ENCODE results near the gene EPN1.
"Not testable (repeated sequence)": the region's sequence is repeated elsewhere in the genome, so short reads cannot be mapped to it uniquely, and the experiment has no call there.

EPN1 gene

DNA sequence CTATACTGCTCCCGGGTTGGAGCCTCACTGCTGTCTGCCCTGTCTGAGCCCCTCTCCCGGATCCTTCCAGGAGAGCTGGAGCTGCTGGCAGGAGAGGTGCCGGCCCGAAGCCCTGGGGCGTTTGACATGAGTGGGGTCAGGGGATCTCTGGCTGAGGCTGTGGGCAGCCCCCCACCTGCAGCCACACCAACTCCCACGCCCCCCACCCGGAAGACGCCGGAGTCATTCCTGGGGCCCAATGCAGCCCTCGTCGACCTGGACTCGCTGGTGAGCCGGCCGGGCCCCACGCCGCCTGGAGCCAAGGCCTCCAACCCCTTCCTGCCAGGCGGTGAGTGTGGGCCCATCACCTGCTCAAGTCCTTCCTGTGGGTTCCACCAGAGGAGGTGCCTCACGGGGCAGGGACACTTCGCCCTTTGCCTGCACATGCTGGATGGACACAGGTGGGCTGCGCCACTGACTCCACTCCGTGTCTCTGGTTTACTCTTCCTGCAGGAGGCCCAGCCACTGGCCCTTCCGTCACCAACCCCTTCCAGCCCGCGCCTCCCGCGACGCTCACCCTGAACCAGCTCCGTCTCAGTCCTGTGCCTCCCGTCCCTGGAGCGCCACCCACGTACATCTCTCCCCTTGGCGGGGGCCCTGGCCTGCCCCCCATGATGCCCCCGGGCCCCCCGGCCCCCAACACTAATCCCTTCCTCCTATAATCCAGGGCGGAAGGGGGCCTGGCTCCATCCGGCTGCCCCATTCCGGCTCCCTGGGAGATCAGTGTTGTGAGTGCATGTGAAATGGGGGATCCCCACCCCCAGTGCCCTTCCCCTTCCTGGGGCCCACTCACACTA lies 19.8 kb downstream of the EPN1 start:
- no peak for DNase-seq

DNA sequence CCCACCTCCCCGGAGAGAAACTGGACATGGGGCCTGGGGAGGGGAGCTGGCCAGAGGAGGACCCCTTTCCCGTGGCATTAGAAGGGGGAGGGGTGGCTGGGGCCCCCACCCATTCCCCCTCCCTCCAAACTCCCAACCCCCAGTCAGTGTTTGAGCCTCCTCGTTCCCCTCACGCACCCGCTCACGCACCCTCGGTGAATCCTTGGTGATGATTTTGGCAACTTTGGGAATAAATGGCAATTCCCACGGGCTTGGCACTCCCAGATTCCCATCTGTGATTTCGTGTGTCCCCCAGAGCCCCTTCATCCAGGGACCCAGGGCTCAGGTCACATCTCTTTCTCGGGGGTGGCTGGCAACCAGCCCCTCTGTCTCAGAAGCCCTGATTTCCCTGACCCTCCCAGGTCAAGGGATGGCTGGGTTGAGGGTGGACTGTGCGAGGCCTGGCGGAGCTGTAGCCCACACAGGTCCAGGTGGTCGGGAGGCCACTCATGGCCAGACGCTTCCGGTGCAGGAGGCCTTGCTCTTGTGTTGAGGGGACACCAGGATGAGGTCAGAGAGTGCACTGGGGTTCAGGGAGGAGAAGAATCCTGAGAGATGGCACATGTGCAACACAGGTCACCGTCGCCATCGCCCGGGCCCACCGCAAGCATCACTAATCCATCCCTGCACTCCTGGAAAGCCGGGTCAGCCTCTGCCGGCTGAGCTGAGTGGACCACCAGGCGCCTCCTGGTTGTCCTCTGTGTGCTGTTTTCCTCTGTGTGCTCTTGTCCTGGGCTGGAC lies 20.7 kb downstream of the EPN1 start:
- no peak for DNase-seq

DNA sequence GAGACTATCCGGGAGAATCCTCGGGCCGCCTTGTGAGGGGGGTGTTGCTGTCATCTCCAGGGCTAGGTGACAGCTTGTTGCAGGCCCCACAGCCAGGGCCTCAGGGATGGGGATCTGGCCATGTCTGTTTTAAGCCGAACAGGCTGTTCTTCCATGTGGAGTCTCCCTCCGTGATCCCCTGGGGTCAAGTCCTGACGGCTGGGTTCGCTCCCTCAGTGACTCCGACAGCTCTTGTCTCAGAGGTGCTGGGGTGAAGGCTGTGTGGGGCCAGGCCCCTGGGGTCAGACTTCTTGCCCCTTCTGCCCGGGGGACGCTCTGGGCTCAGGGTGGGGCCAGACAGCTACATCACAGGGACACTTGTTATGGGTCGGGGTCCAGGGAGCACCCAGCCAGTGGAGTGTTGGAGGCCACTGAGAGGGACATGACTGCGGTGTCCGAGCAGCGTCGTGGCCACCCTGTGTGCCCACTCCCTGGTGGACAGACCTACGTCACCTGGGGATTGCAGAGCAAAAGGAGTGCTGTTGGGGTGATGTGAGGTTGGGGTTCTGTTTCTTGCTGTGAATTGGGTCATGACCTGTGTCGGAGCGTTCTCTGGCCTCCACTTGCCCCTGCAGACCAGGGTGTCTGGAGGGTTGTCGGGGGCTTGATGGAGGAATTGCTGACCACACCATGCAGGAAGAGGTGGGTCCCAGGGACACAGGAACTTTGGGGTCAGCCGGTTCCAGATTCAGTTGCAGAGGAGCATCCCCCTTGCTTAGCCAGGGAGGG lies 21.5 kb downstream of the EPN1 start:
- no peak for DNase-seq

DNA sequence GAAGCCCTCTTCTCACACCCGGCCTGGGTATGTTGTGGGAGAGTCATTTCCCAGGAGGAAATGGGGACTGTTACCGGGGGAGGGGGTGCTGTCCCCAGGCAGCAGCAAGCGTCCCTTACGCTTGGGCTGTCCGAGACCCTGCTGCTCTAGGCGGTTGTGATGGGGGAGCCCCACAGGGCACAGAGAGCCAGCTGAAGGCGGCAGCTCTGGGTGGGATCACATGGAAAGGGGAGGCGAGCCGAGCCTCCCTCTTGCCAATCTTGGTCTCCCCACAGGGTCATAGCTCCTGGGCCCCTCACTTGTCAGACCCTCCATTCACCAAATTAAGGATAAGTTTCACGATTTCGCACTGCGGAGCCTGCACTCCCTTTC lies 22.0 kb downstream of the EPN1 start:
- no peak for DNase-seq

DNA sequence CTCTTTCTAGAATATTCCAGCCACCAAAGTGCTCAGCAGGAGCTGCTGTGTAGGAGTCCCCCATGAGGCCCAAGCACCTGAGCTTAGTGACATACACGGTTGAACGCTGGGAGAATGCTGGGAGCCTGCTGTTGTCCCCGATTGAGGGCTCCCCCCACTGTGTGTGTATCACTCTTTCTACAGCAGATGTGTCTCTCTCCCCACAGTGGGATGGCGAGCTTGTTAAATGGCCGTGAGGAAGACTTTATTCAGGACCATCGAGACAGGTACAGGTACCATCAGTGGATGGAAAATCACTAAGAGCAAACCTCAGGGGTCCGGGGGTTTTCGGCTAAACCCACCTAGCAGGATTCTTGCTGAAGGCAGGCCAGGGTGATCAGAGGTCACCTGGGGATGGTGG lies 22.7 kb downstream of the EPN1 start:
- no peak for DNase-seq

DNA sequence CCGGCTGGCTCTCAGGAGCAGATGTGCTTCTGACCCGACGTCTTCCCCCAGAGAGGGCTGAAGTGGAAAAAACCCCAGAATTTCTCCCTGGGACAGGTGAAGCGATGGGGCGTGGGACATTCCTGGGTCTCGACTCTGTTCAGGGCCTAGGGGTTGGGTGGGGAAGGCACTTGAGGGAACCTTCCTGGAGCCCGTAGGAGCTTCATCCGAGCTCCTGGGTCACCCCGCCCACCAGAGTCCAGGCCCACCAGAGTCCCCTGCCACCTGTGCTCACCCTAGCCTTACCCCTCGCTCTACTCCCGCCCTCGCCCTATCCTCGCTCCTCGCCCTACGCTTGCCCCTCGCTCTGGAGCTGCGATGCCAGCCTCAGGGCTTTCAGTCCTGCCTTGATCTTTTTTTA lies 23.2 kb downstream of the EPN1 start:
- no peak for DNase-seq

DNA sequence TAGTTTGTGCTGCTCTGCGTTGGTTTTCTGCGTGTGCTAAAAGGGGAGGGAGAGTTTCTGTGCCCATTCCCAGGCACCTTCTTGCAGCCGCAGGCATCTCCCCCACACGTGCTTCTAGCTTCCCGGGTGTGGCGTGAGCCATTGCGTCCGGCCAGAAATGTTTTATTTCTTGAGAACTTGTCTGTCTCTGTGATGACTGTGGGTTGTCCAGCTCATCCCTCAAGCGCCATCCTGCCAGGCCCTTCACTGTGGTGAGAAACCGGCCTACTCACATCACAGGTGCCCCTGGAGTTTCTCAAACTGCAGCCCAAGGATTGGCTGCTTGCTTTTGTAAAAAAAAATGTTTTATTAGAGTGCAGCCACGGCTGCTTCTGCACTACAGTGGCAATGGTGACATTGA lies 24.2 kb downstream of the EPN1 start:
- no peak for DNase-seq

DNA sequence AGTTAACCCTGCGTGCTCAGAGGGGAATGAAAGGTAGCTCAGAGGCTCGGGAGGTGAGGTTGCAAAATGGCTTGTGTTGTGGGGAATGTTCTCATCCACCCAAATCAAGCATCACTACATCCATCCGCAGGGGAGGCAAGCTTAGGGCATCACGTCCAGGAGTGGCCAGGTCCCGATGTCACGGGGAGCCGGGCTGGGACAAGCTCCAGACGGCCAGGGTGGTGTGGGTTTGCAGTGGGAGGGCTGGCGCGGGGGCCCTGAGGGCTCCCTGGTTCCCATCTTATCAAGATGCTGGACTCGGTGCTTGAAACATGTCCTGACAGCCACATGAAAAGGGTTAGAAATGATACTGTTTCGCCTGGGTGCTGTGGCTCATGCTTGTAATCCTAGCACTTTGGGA lies 25.8 kb downstream of the EPN1 start:
- no peak for DNase-seq

DNA sequence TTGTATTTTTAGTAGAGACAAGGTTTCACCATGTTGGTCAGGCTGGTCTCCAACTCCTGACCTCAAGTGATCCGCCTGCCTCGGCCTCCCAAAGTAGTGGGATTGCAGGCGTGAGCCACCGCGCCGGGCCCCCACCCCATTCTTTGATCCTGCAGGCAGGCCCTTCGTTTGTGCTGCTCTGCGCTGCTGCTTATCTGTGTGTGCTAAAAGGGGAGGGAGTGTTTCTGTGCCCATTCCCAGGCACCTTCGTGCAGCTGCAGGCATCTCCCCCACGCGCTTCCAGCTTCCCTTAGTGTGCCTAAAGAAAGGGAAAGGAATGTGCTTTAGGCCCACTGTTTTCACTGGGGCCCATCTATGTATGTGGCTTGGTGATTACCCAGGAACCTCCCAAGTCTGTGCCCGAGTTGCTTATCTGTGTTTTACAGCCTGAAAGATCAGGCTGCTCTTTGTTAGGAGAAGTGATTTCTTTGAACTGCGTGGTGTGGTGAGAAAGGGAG lies 27.2 kb downstream of the EPN1 start:
- DNase-seq = no peak

DNA sequence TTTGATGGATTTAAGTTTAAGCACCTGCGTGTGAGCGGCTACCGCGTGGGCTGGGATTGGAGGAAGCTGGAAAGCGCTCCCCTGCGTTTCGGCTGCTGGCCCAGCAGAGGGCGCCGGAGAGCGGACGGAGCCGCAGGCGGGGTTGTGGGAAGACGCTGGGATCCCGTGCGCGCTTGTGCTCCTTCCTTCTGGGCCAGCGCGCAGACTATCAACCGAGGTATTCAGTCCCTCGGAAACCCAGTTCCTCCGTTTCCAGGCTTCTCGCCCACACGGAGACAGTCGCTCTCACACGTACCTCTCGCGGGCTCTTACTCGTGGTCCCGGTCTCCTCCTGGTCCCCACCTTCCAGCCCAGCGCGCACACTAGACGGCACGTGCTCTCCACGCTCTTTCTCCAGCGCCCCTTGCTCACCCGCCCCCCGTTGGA lies 28.8 kb downstream of the EPN1 start:
- DNase-seq = no peak

DNA sequence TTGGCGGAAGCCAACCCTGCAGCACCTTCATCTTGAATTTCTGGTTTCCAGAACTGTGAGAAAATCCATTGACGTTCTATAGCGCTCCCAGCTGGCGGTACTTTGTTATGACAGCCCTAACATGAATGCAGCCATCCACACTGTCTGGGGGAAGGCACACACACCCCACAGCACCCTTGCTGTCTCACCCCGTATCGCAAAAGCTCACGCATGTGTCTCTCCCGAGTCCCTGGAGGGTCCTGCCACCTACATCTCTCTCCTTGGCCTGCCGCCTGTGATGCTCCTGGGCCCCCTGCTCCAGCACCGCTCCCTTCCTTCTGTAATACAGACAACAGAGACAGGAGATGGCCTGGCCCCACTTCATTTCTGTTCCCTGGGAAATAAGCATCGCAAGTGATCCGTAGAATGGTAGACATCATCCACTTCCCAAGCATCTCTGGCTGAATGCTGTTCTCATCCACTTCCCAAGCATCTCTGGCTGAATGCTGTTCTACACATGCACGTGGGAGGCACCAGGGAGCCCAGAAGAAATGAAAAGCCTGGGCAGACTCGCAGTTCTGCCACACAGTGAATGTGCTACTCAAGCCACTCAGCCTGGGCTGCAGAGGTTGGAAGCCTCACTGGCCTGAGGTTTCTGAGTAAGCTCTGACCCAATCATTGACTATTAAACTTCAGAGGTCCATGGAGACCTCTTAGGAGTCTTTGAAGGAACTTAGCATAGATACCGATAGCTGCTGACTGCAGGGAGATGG lies 29.6 kb downstream of the EPN1 start:
- no peak for DNase-seq

DNA sequence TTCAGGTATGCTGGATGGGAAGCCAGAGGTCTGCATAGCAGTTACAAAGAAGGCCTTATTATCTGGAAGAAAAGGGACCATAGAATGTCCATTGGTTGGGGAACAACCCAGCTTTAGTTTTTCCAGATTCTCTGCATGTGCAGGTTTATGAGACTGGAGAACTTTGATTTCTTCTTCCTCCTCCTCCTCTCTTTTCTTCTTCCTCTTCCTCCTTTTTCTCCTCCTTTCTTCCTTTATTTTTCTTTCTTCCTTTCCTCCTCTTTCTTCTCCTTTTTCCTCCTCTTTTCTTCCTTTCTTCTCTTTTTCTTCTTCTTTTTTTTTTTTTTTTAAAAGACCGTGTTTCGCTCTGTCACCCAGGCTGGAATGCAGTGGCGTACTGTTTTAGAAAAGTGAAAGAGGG lies 30.9 kb downstream of the EPN1 start:
- no peak for DNase-seq

DNA sequence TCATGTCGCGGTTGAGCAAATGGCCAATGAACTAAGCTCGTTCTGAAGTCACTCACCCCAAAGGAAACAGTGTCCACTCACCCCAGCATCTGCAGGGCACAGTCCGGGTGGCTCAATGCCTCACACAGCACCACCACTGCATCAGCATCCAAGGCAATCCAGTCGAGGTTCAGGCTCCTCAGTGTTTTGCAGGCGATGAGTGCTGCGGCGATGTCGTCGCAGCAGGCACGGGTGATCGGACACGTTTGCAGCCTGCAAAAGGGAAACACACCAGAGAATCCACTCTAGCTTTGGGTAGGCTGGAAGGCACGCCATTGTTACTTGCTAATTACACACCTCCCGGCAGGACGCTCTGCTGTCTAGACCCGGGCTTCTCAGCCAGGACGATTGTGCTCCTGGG lies 36.7 kb downstream of the EPN1 start:
- no peak for DNase-seq

DNA sequence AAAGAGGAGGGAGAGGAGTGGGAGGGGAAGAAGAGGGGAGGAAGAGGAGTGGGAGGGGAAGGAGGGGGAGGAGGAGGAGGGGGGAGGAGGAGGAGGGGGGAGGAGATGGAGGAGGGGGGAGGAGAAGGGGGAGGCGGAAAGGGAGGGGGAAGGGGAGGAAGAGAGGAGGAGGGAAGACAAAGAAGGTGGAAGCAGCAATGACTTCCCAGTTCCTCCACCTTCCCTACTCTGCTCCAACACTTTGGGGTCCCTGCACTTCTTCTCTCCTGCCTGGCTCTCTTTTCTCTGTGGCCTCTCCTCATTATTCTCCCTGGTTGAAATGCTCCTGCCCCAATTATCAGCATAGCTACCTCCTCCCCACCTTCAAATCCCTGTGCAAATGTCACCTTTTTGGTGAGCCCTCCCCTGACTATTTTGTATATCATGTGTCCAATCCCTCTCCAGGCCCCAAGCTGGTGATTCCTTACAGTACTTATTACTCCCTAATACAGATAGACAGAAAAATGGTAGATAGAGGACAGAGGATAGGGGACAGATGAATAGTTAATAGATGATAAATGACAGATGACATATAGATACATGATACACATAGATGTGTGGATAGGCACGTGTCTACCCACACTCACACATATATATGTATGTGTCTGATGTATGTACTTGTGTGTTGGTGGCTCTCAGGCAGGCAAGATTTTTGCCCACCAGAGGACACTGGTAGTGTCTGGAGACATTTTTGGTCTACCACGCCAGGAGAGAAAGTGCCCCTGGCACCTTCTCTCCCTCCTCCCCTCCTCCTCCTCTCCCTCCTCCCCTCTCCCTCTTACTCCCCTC lies 38.0 kb downstream of the EPN1 start:
- no peak for DNase-seq

DNA sequence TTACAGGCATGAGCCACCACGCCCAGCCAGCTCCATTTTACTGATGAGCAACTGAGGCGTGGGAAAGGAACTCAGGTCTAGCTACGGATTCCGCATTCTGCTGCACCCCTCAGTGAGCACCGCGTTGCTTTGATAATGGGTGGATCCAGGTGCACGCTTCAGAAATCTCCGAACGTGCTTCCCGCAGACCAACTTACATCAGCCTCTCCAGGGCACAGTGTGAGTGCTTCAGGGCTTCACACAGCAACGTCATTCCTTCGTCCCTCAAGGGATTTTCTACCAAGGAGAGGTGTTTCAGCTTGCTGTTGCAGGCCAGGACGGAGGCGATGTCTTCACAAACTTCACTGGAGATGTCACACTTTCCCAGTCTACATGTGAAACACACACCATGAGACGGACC lies 41.5 kb downstream of the EPN1 start:
- DNase-seq = no peak

DNA sequence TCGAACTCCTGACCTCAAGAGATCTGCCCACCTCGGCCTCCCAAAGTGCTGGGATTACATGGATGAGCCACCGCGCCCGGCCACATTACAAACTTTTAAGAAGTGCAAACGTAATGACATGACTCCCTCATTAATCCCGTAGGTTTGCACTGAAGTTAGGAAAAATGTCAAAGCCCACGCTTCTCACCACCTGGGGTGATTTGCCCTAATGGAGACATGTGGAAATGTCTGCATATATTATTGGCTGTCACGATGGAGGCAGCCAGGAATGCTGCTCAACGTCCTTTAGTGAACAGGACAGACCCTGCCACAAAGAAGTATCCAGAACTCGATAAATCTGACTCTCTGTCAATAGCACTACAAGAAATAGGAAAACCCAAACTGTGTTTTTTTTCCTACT lies 42.2 kb downstream of the EPN1 start:
- DNase-seq = no peak

DNA sequence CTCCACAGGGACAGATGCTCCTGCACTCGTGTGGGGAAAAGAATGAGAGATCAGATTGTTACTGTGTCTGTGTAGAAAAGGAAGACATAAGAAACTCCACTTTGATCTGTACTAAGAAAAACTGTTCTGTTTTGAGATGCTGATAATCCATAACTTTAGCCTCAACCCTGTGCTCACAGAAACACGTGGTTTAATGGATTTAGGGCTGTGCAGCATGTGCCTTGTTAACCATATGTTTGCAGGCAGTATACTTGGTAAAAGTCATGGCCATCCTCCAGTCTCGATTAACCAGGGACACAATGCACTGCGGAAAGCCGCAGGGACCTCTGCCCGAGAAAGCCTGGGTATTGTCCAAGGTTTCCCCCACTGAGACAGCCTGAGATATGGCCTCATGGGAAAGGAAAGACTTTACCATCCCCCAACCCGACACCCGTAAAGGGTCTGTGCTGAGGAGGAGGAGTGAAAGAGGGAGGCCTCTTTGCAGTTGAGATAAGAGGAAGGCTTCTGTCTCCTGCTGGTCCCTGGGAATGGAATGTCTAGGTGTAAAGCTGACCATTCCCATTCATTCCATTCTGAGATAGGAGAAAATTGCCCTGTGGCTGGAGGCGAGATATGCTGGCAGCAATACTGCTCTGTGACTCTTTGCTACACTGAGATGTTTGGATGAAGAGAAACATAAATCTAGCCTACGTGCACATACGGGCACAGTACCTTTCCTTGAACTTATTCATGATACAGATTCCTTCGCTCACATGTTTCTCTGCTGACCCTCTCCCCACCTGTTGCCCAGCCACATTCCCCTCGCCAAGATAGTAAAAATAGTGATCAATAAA lies 43.1 kb downstream of the EPN1 start:
- not testable (repeated sequence) for DNase-seq

DNA sequence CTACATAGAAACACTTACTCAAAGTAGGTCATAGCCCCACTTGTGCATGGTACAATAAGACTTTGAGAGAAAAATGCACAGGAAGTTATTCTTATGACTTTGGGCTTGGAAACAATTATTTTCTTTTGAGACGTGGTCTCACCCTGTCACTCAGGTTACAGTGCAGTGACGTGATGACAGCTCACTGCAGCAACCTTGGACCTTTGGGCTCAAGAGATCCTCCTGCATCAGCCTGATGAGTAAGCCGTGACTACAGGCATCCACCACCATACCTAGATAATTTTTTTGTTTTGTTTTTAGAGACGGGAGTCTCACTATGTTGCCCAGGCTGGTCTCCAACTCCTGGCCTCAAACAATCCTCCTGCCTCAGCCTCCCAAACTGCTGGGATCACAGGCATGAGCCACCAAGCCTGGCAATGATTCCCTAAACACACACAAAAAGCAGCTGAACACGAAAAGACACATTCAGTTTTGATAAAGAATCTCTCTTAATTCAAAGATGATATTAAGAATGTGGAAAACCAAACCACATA lies 45.3 kb downstream of the EPN1 start:
- DNase-seq = no peak

DNA sequence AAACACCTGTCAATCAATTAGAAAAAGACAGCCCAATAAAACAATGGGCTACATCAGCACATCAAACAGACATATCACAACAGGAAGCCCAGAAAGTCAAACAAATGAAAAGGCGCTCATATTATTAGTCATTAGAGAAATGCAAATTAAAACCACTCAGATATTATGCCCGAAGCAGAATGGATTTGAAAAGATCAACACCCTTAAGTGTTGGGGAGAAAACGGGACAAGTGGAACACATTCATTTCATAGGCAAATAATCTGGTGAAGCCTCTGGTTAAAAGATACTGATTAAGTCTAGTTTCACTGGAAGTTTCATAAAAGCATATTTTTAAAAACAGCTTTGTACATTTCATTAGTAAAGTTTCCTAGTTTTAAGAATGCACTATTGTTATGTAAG lies 45.8 kb downstream of the EPN1 start:
- DNase-seq = no peak

DNA sequence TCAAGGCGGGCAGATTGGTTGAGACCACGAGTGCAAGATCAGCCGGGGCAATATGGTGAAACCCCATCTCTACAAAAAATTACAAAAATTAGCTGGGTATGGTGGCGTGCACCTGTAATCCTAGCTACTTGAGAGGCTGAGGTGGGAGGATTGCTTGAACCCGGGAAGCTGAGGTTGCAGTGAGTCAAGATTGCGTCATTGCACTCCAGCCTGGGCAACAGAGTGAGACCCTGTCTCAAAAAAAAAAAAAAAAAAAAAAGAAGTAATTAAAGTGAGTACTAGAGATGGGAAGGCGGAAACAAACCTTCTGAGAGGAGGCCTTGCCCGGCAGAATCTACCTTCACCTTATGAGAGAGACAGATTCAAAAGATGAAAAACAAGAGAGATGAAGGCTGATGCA lies 48.5 kb downstream of the EPN1 start:
- DNase-seq = no peak

DNA sequence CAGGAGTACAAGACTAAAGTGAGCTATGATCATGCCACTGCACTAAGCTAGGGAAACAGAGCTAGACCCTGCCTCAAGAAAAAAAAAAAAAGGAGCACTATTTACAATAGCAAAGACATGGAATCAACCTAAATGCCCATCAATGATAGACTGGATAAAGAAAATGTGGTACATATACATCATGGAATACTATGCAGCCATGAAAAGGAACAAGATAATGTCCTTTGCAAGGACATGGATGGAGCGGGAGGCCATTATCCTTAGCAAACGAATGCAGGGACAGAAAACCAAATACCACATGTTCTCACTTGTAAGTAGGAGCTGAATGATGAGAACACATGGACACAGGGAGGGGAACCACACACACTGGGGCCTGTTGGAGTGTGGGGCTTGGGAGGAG lies 55.4 kb downstream of the EPN1 start:
- not testable (repeated sequence) for DNase-seq
